GM12878 (cell line): Measurements from ENCODE around the gene SMIM38. TPM values are rescaled to one million over a fixed set of nuclear protein-coding genes. Genes with fewer than 3 reads are reported as not detected.

Experiments
- ASH2L ChIP-seq: fragments of 300-600, 200-600 bp; sonication (generic); IDR thresholded peaks from 2 replicates; pipeline ENCODE4 v1.6.1; 2017; ENCODE audit warnings: low read depth, mild to moderate bottlenecking, borderline replicate concordance
- EZH2 ChIP-seq: IDR thresholded peaks from 2 replicates; pipeline ENCODE4 v1.6.1; 2012; ENCODE audit warnings: low read depth, mild to moderate bottlenecking, control low read depth, inconsistent platforms, low read length, borderline replicate concordance; ENCODE audit not compliant: control insufficient read depth
- HDAC2 ChIP-seq: fragments of 200-600 bp; sonication (generic); IDR thresholded peaks from 2 replicates; pipeline ENCODE4 v1.6.1; 2017
- RBBP5 ChIP-seq: fragments of 200-600 bp; sonication (generic); conservative IDR thresholded peaks from 2 replicates; pipeline ENCODE4 v1.6.1; 2016
- REST ChIP-seq: IDR thresholded peaks from 2 replicates; pipeline ENCODE4 v1.6.1; 2012; ENCODE audit warnings: mild to moderate bottlenecking, low read depth, low read length
- TCF7 ChIP-seq: IDR thresholded peaks from 2 replicates; pipeline ENCODE4 v1.6.1; 2014; ENCODE audit warnings: antibody characterized with exemption, borderline replicate concordance
- ZNF384 ChIP-seq: IDR thresholded peaks from 2 replicates; pipeline ENCODE4 v1.6.1; 2012; ENCODE audit warnings: low read depth, mild to moderate bottlenecking, low read length, improper control_type of control experiment, borderline replicate concordance
- polyA plus RNA-seq, 11 experiments: library from polyadenylated mRNA; depleted of rRNA in 4 of 11; unstranded in 6 of 11; stranded (reverse) in 5 of 11; fragments of >200 nt; fragmentation: Nextera tagmentation in 4 of 11; fragmentation: Illumina TruSeq in 1 of 11; extraction: Ambion mirVana in 4 of 11; extraction: Trizol in 1 of 11; gene quantifications; 1 replicate in 1 of 11; 2 replicates in 10 of 11; pipeline versions ENCODE4 v1.2.1 to v1.2.3, GENCODE V29; 2011 to 2016; ENCODE audit warnings: inconsistent platforms in 2 of 11, missing spikeins in 2 of 11, low read depth in 1 of 11
- total RNA-seq, 4 experiments: library from RNA; depleted of rRNA in 3 of 4; stranded (reverse); fragments of >200 nt in 3 of 4; fragmentation: Illumina TruSeq in 1 of 4; extraction: Trizol in 1 of 4; gene quantifications; 2 replicates each; pipeline versions ENCODE4 v1.2.1 to v1.2.3, GENCODE V29; 2013 to 2021
- TF ChIP-seq, protein P1 (sequence below): fragments of 450-650 bp; formaldehyde crosslinking; IDR thresholded peaks from 2 replicates; pipeline ENCODE4 v1.5.0; 2022; ENCODE audit warnings: mild to moderate bottlenecking, missing genetic modification characterization

SMIM38 gene
- total and polyA plus RNA-seq, 10 of the 15 experiments (the other 5 are each of a cell fraction or from before 2014, with no cell fraction given) = 0.15 to 5.0 (median 2.1) TPM; not detected in 1

- no peak for TF ChIP-seq REST
- TF ChIP-seq ASH2L = no peak
- no peak for TF ChIP-seq ZNF384
- TF ChIP-seq RBBP5 = no peak
- no peak for TF ChIP-seq HDAC2
- no peak for TF ChIP-seq TCF7
- TF ChIP-seq, protein P1, sequence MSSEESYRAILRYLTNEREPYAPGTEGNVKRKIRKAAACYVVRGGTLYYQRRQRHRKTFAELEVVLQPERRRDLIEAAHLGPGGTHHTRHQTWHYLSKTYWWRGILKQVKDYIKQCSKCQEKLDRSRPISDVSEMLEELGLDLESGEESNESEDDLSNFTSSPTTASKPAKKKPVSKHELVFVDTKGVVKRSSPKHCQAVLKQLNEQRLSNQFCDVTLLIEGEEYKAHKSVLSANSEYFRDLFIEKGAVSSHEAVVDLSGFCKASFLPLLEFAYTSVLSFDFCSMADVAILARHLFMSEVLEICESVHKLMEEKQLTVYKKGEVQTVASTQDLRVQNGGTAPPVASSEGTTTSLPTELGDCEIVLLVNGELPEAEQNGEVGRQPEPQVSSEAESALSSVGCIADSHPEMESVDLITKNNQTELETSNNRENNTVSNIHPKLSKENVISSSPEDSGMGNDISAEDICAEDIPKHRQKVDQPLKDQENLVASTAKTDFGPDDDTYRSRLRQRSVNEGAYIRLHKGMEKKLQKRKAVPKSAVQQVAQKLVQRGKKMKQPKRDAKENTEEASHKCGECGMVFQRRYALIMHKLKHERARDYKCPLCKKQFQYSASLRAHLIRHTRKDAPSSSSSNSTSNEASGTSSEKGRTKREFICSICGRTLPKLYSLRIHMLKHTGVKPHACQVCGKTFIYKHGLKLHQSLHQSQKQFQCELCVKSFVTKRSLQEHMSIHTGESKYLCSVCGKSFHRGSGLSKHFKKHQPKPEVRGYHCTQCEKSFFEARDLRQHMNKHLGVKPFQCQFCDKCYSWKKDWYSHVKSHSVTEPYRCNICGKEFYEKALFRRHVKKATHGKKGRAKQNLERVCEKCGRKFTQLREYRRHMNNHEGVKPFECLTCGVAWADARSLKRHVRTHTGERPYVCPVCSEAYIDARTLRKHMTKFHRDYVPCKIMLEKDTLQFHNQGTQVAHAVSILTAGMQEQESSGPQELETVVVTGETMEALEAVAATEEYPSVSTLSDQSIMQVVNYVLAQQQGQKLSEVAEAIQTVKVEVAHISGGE = no peak
- TF ChIP-seq EZH2 = no peak
- TF ChIP-seq, all 136 proteins: peak for 0
These were observed 49.5 kb upstream of the SMIM38 start (continued) for GRCh38 chr11:69106031-69106811.
